GM21423 (cell line): ENCODE results near the gene STK11IP.

Source experiments
- ATAC-seq: cut with Tn5 transposase; IDR thresholded peaks from one replicate; pipeline ENCODE4 v1.9.1; 2021; ENCODE audit warnings: mild to moderate bottlenecking, moderate library complexity; ENCODE audit not compliant: unreplicated experiment

Gene STK11IP

GRCh38 chr2:219613461-219614070 lies 15.9 kb downstream of the STK11IP start:
- ATAC-seq: no peak

GRCh38 chr2:219614076-219614860 lies 16.6 kb downstream of the STK11IP start:
- ATAC-seq: no peak

- no peak for ATAC-seq
Measured at GRCh38 chr2:219615036-219615435, 17.4 kb downstream of the STK11IP start.

- no peak for ATAC-seq
Measured at GRCh38 chr2:219615894-219616293, 18.2 kb downstream of the STK11IP start.

- ATAC-seq: no peak
Measured at GRCh38 chr2:219616550-219616949, 18.9 kb downstream of the STK11IP start.

GRCh38 chr2:219618733-219619122 lies 21.1 kb downstream of the STK11IP start:
- ATAC-seq: no peak

GRCh38 chr2:219619235-219619634 lies 21.6 kb downstream of the STK11IP start:
- ATAC-seq: no peak

- ATAC-seq: no peak
Measured at GRCh38 chr2:219620546-219620945, 22.9 kb downstream of the STK11IP start.

GRCh38 chr2:219621935-219622334 lies 24.3 kb downstream of the STK11IP start:
- ATAC-seq: no peak

- no peak for ATAC-seq
Measured at GRCh38 chr2:219622472-219622871, 24.8 kb downstream of the STK11IP start.

- ATAC-seq: no peak
Measured at GRCh38 chr2:219624565-219624964, 26.9 kb downstream of the STK11IP start.

GRCh38 chr2:219625179-219625578 lies 27.5 kb downstream of the STK11IP start:
- no peak for ATAC-seq

GRCh38 chr2:219626540-219626939 lies 28.9 kb downstream of the STK11IP start:
- ATAC-seq: no peak

GRCh38 chr2:219627103-219628100 lies 29.7 kb downstream of the STK11IP start, which contains the start of gene SLC4A3:
Gene SLC4A3, plus strand, starts transcription at chr2:219627630. Its CDS starts 363 bp downstream, at chr2:219627993.
- no peak for ATAC-seq

- ATAC-seq: no peak
Measured at GRCh38 chr2:219628235-219628985, 30.8 kb downstream of the STK11IP start.

GRCh38 chr2:219628986-219629901 lies 31.6 kb downstream of the STK11IP start:
- ATAC-seq: no peak

- no peak for ATAC-seq
Measured at GRCh38 chr2:219629976-219630695, 32.5 kb downstream of the STK11IP start.

- ATAC-seq: no peak
Measured at GRCh38 chr2:219630770-219631405, 33.2 kb downstream of the STK11IP start.
